PFSK-1 (cell line): ENCODE data around the gene USP36.

Experiments
- FOXP2 ChIP-seq: optimal IDR thresholded peaks from 2 replicates; pipeline ENCODE3; 2011; ENCODE audit warnings: borderline replicate concordance, control low read depth, inconsistent platforms; ENCODE audit not compliant: insufficient read depth; ENCODE audit errors: extremely low read length, extremely low read depth
- POLR2AphosphoS5 ChIP-seq: IDR thresholded peaks from 2 replicates; pipeline ENCODE4 v1.6.1; 2012; ENCODE audit warnings: low read depth, mild to moderate bottlenecking, control low read depth, low read length, moderate library complexity
- SIN3A ChIP-seq: IDR thresholded peaks from 2 replicates; pipeline ENCODE4 v1.6.1; 2012; ENCODE audit warnings: mild to moderate bottlenecking, low read length, moderate library complexity, borderline replicate concordance; ENCODE audit not compliant: insufficient read depth
- TAF1 ChIP-seq: IDR thresholded peaks from 2 replicates; pipeline ENCODE4 v1.6.1; 2012; ENCODE audit warnings: low read length, control low read depth, borderline replicate concordance; ENCODE audit not compliant: insufficient read depth
- TF ChIP-seq, protein P1 (sequence below), 2 experiments: IDR thresholded peaks; 2 replicates each; pipeline versions ENCODE4 v1.6.1 to v1.8.0; 2011 to 2012; ENCODE audit warnings: low read depth in 2 of 2, low read length in 2 of 2, control low read depth in 1 of 2, inconsistent platforms in 1 of 2, mild to moderate bottlenecking in 1 of 2, moderate library complexity in 1 of 2; ENCODE audit not compliant: insufficient read depth in 1 of 2

The USP36 gene

DNA sequence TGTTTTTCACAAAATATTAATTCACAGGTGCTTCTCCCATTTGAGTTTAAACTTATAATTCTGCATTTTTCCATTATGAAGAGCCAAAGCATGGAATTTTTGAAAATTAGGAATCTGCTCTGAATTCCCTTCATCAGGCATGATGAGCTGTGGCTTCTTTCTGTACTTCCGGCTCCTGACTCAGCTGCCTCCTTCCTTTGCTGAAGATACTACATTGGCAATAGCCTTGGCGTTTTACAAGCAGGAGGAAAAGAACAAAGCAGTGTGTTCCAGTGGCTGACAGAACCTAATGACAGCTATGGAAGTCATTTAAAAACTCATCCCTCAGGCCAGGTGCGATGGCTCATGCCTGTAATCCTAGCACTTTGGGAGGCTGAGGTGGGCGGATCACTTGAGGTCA lies 18.4 kb upstream of the USP36 start:
- TF ChIP-seq, protein P1, sequence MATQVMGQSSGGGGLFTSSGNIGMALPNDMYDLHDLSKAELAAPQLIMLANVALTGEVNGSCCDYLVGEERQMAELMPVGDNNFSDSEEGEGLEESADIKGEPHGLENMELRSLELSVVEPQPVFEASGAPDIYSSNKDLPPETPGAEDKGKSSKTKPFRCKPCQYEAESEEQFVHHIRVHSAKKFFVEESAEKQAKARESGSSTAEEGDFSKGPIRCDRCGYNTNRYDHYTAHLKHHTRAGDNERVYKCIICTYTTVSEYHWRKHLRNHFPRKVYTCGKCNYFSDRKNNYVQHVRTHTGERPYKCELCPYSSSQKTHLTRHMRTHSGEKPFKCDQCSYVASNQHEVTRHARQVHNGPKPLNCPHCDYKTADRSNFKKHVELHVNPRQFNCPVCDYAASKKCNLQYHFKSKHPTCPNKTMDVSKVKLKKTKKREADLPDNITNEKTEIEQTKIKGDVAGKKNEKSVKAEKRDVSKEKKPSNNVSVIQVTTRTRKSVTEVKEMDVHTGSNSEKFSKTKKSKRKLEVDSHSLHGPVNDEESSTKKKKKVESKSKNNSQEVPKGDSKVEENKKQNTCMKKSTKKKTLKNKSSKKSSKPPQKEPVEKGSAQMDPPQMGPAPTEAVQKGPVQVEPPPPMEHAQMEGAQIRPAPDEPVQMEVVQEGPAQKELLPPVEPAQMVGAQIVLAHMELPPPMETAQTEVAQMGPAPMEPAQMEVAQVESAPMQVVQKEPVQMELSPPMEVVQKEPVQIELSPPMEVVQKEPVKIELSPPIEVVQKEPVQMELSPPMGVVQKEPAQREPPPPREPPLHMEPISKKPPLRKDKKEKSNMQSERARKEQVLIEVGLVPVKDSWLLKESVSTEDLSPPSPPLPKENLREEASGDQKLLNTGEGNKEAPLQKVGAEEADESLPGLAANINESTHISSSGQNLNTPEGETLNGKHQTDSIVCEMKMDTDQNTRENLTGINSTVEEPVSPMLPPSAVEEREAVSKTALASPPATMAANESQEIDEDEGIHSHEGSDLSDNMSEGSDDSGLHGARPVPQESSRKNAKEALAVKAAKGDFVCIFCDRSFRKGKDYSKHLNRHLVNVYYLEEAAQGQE (IDR thresholded peaks at IDR 0.05; ENCODE audit: insufficient read depth in 1 of 2, low read depth in 2 of 2, low read length in 2 of 2) = no peak
- no peak for TF ChIP-seq SIN3A
- no peak for TF ChIP-seq FOXP2
- TF ChIP-seq TAF1 = no peak
- no peak for TF ChIP-seq POLR2AphosphoS5

DNA sequence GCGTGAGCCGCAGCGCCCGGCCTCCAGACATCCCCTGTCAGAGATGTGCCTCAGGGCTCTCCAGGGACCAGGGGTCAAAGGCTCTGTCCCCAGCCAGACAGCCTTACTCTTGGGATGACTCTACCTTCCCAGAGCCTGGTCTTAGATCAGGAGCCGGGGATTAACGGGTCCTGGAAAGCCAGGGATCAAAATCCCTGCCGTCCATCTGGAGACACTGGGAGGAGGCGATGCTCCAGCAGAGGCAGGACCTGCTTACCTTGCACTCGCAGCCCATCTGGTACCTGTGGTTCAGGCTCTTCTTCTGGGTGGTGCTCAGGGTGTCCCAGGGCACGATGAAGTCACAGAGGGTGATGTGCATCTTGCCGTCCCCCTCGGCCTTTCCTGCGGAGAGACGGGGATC lies 16.7 kb upstream of the USP36 start:
- TF ChIP-seq, protein P1 (IDR thresholded peaks at IDR 0.05; ENCODE audit: insufficient read depth in 1 of 2, low read depth in 2 of 2, low read length in 2 of 2) = no peak
- TF ChIP-seq POLR2AphosphoS5 = no peak
- TF ChIP-seq SIN3A = no peak
- no peak for TF ChIP-seq FOXP2
- no peak for TF ChIP-seq TAF1

DNA sequence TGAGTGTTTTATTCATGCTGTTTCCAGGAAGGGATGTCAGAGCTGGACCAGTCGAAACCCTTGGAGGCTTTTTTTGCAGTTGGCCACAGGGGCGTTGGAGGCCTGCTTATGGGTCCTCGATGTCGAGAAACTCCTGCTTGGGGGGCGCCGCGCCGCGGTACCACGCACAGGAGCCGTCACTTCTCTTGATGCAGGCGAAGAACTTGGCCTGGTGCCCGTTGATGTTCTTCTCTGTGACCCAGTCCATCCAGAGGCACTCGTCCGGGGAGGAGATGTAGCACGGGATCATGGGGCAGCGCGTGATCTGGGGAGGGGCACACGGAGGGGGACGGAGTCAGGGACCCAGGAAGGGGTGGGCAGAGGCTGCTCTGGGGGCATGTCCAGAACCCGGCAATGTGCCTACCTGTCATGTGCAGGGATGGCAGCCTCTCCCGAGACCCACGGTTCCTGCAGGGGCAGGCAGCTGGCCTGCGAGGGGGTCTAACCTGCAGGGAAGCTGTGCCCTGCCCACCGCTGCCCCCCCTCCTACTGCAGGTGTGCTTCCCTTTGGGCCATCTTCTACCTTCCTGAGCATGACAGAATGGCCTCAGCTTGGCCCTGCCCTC lies 15.0 kb upstream of the USP36 start:
- no peak for TF ChIP-seq POLR2AphosphoS5
- TF ChIP-seq, protein P1 (IDR thresholded peaks at IDR 0.05; ENCODE audit: insufficient read depth in 1 of 2, low read depth in 2 of 2, low read length in 2 of 2) = no peak
- no peak for TF ChIP-seq TAF1
- TF ChIP-seq SIN3A = no peak
- no peak for TF ChIP-seq FOXP2

DNA sequence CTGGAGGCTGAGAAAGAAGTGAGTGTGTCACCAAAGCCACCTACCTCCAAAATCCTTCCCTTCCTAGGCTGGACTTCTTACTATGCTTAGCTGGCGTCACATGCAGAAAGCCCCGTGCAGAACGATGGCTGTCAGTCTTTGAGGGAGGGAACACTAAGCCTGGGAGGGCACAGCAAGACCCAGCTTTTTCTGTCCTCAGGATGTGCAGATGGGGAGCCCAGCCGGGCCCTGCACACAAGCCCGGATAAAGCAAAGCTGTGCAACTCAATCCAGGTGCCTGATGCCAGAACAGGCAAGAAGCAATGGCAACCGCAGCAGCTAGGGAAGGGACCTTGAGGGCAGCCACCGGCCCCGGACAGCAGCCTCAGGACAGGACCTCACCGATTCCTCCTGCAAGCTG lies 13.9 kb upstream of the USP36 start:
- TF ChIP-seq FOXP2 (no peak), POLR2AphosphoS5 (no peak), TAF1 (no peak), SIN3A (no peak)
- TF ChIP-seq, protein P1 (IDR thresholded peaks at IDR 0.05; ENCODE audit: insufficient read depth in 1 of 2, low read depth in 2 of 2, low read length in 2 of 2) = no peak

DNA sequence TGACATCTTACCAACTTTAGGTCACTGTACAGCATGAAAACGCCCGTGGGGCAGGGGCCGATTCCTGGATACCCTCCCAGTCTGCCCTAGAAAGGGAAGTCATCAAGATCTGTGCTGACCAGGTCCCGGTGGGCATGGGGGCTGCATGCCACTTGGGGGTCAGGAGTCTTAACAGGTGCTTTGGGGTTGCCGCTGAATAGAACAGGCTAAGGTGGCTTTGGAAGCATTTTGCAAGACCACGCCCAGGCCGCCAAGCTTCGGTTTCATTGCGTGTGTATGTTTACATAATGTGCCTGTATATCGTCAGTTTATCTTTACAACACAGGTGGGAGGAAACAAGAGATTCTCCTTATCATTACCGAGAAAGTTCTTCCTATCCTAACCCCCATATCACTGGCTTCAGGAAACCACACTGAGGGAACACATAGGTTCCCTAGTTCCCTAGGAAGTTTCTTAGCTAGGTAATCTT lies 13.3 kb upstream of the USP36 start:
- TF ChIP-seq POLR2AphosphoS5 = no peak
- TF ChIP-seq, protein P1 (IDR thresholded peaks at IDR 0.05; ENCODE audit: insufficient read depth in 1 of 2, low read depth in 2 of 2, low read length in 2 of 2) = no peak
- no peak for TF ChIP-seq FOXP2
- TF ChIP-seq SIN3A = no peak
- TF ChIP-seq TAF1 = no peak
